ENCODE results near the gene EID2B.

EID2B gene

GRCh38 chr19:39544226-39544903 is 11.7 kb upstream of the EID2B start:
- Mint-ChIP-seq H3K27ac (no peak overlapping the region), H3K36me3 (no peaks in the 10 kb centered on the region), H3K4me3 (no peak overlapping the region), H3K27me3 (peaks cover 3% of the 10 kb centered on the region), H3K4me1 (peaks cover 19% of the 10 kb centered on the region), H3K9me3 (no peaks in the 10 kb centered on the region)
- ATAC-seq (ENCODE audit: low read depth), result no peak
- no peak for DNase-seq (ENCODE audit: low spot score in 2 of 2)

- no peaks in the 10 kb centered on the region for H3K9me3 Mint-ChIP-seq
- H3K36me3 Mint-ChIP-seq, result no peaks in the 10 kb centered on the region
- peaks cover 25% of the 10 kb centered on the region for H3K4me1 Mint-ChIP-seq
- no peak overlapping the region for H3K4me3 Mint-ChIP-seq
- DNase-seq (ENCODE audit: low spot score in 2 of 2) (no peak), ATAC-seq (ENCODE audit: low read depth) (no peak)
- H3K27ac Mint-ChIP-seq, result no peak overlapping the region
- peaks cover 3% of the 10 kb centered on the region for H3K27me3 Mint-ChIP-seq
Measured at GRCh38 chr19:39543477-39543857, 10.8 kb upstream of the EID2B start.

GRCh38 chr19:39542206-39542605 is 9.6 kb upstream of the EID2B start:
- Mint-ChIP-seq H3K27ac (no peak overlapping the region), H3K9me3 (no peaks in the 10 kb centered on the region), H3K27me3 (peaks cover 1% of the 10 kb centered on the region), H3K4me3 (no peak overlapping the region), H3K36me3 (no peaks in the 10 kb centered on the region), H3K4me1 (peaks cover 32% of the 10 kb centered on the region)
- DNase-seq (ENCODE audit: low spot score in 2 of 2), result no peak
- ATAC-seq (ENCODE audit: low read depth), result no peak

- H3K27ac Mint-ChIP-seq, result peak overlapping the region; percentile 90
- no peaks in the 10 kb centered on the region for H3K27me3 Mint-ChIP-seq
- no peaks in the 10 kb centered on the region for H3K36me3 Mint-ChIP-seq
- DNase-seq (ENCODE audit: low spot score in 2 of 2) (no peak), ATAC-seq (ENCODE audit: low read depth) (no peak)
- peak overlapping the region; percentile 94 for H3K4me3 Mint-ChIP-seq
- peaks cover 35% of the 10 kb centered on the region for H3K4me1 Mint-ChIP-seq
- H3K9me3 Mint-ChIP-seq, result no peaks in the 10 kb centered on the region
Measured at GRCh38 chr19:39540333-39540673, 7.7 kb upstream of the EID2B start.

- Mint-ChIP-seq H3K4me1 (peaks cover 35% of the 10 kb centered on the region), H3K9me3 (no peaks in the 10 kb centered on the region), H3K27ac (peak within 1 kb of the TSS; percentile 90), H3K36me3 (no peaks in the 10 kb centered on the region), H3K4me3 (peak within 1 kb of the TSS; percentile 94), H3K27me3 (no peaks in the 10 kb centered on the region)
- DNase-seq (ENCODE audit: low spot score in 2 of 2) (peak; percentile 88 to 92), ATAC-seq (ENCODE audit: low read depth) (peak; percentile 91)
Measured at GRCh38 chr19:39539518-39540332, 7.1 kb upstream of the EID2B start, which contains the start of gene EID2. Gene EID2, minus strand, starts transcription at chr19:39540161. Its CDS starts 82 bp downstream, at chr19:39540079.

- Mint-ChIP-seq H3K9me3 (no peaks in the 10 kb centered on the region), H3K27me3 (no peaks in the 10 kb centered on the region), H3K4me1 (peaks cover 35% of the 10 kb centered on the region), H3K4me3 (peak overlapping the region; percentile 84), H3K36me3 (no peaks in the 10 kb centered on the region), H3K27ac (peak overlapping the region; percentile 90)
- DNase-seq (ENCODE audit: low spot score in 2 of 2) (no peak), ATAC-seq (ENCODE audit: low read depth) (no peak)
Measured at GRCh38 chr19:39539165-39539517, 6.5 kb upstream of the EID2B start.

- no peak overlapping the region for H3K27ac Mint-ChIP-seq
- no peaks in the 10 kb centered on the region for H3K27me3 Mint-ChIP-seq
- no peaks in the 10 kb centered on the region for H3K9me3 Mint-ChIP-seq
- H3K4me1 Mint-ChIP-seq, result peaks cover 17% of the 10 kb centered on the region
- DNase-seq (ENCODE audit: low spot score in 2 of 2) (no peak), ATAC-seq (ENCODE audit: low read depth) (no peak)
- no peaks in the 10 kb centered on the region for H3K36me3 Mint-ChIP-seq
- no peak overlapping the region for H3K4me3 Mint-ChIP-seq
Measured at GRCh38 chr19:39533791-39534190, 1.1 kb upstream of the EID2B start.

GRCh38 chr19:39533003-39533512 is 406 bp upstream of the EID2B start:
- no peaks in the 10 kb centered on the region for H3K36me3 Mint-ChIP-seq
- H3K9me3 Mint-ChIP-seq, result no peaks in the 10 kb centered on the region
- DNase-seq (ENCODE audit: low spot score in 2 of 2) (no peak), ATAC-seq (ENCODE audit: low read depth) (peak; percentile 11)
- H3K27ac Mint-ChIP-seq, result peak overlapping the region; percentile 90
- H3K27me3 Mint-ChIP-seq, result no peaks in the 10 kb centered on the region
- H3K4me1 Mint-ChIP-seq, result peaks cover 11% of the 10 kb centered on the region
- peak overlapping the region; percentile 94 for H3K4me3 Mint-ChIP-seq

GRCh38 chr19:39531834-39532232 is 819 bp downstream of the EID2B start:
- peaks cover 8% of the 10 kb centered on the region for H3K4me1 Mint-ChIP-seq
- peak overlapping the region; percentile 94 for H3K4me3 Mint-ChIP-seq
- H3K27me3 Mint-ChIP-seq, result no peaks in the 10 kb centered on the region
- H3K9me3 Mint-ChIP-seq, result no peaks in the 10 kb centered on the region
- no peak for DNase-seq (ENCODE audit: low spot score in 2 of 2)
- H3K36me3 Mint-ChIP-seq, result no peaks in the 10 kb centered on the region
- H3K27ac Mint-ChIP-seq, result peak overlapping the region; percentile 90
- ATAC-seq (ENCODE audit: low read depth), result no peak

GRCh38 chr19:39525205-39525604 is 7.4 kb downstream of the EID2B start:
- Mint-ChIP-seq H3K4me3 (no peak overlapping the region), H3K27me3 (no peaks in the 10 kb centered on the region), H3K27ac (no peak overlapping the region), H3K36me3 (no peaks in the 10 kb centered on the region), H3K9me3 (no peaks in the 10 kb centered on the region), H3K4me1 (peaks cover 2% of the 10 kb centered on the region)
- DNase-seq (ENCODE audit: low spot score in 2 of 2) (no peak), ATAC-seq (ENCODE audit: low read depth) (no peak)

- no peak overlapping the region for H3K4me3 Mint-ChIP-seq
- H3K27ac Mint-ChIP-seq, result no peak overlapping the region
- no peaks in the 10 kb centered on the region for H3K36me3 Mint-ChIP-seq
- ATAC-seq (ENCODE audit: low read depth) (peak; percentile 44), DNase-seq (ENCODE audit: low spot score in 2 of 2) (no peak)
- no peaks in the 10 kb centered on the region for H3K27me3 Mint-ChIP-seq
- H3K4me1 Mint-ChIP-seq, result peaks cover 2% of the 10 kb centered on the region
- no peaks in the 10 kb centered on the region for H3K9me3 Mint-ChIP-seq
Measured at GRCh38 chr19:39524495-39524894, 8.2 kb downstream of the EID2B start.

GRCh38 chr19:39520541-39521484 is 11.8 kb downstream of the EID2B start:
- H3K9me3 Mint-ChIP-seq, result peaks cover 2% of the 10 kb centered on the region
- H3K4me3 Mint-ChIP-seq, result no peak overlapping the region
- H3K27me3 Mint-ChIP-seq, result peaks cover 11% of the 10 kb centered on the region
- ATAC-seq (ENCODE audit: low read depth), result no peak
- peaks cover 8% of the 10 kb centered on the region for H3K4me1 Mint-ChIP-seq
- no peak for DNase-seq (ENCODE audit: low spot score in 2 of 2)
- H3K27ac Mint-ChIP-seq, result no peak overlapping the region
- H3K36me3 Mint-ChIP-seq, result peaks cover 5% of the 10 kb centered on the region

GRCh38 chr19:39518975-39519374 is 13.7 kb downstream of the EID2B start:
- H3K9me3 Mint-ChIP-seq, result peaks cover 2% of the 10 kb centered on the region
- no peak overlapping the region for H3K4me3 Mint-ChIP-seq
- DNase-seq (ENCODE audit: low spot score in 2 of 2) (no peak), ATAC-seq (ENCODE audit: low read depth) (no peak)
- no peak overlapping the region for H3K27ac Mint-ChIP-seq
- peaks cover 5% of the 10 kb centered on the region for H3K36me3 Mint-ChIP-seq
- peaks cover 16% of the 10 kb centered on the region for H3K27me3 Mint-ChIP-seq
- H3K4me1 Mint-ChIP-seq, result peaks cover 12% of the 10 kb centered on the region

GRCh38 chr19:39518458-39518857 is 14.2 kb downstream of the EID2B start:
- no peak overlapping the region for H3K27ac Mint-ChIP-seq
- H3K27me3 Mint-ChIP-seq, result peaks cover 19% of the 10 kb centered on the region
- no peak for DNase-seq (ENCODE audit: low spot score in 2 of 2)
- no peak overlapping the region for H3K4me3 Mint-ChIP-seq
- no peak for ATAC-seq (ENCODE audit: low read depth)
- H3K36me3 Mint-ChIP-seq, result peaks cover 5% of the 10 kb centered on the region
- peaks cover 12% of the 10 kb centered on the region for H3K4me1 Mint-ChIP-seq
- H3K9me3 Mint-ChIP-seq, result peaks cover 2% of the 10 kb centered on the region
